ENCODE measurements around the gene SRBD1. TPM values are rescaled to one million over a fixed set of nuclear protein-coding genes. Genes with fewer than 3 reads are reported as not detected.

The SRBD1 gene
- total RNA-seq, 4 donors from 2014 or later: 9.0 to 22.0 (median 13.0) TPM

- TF ChIP-seq EP300 (IDR thresholded peaks at IDR 0.05): no peak
- peak in 1 of 2 donors; percentile 22 for TF ChIP-seq POLR2AphosphoS5 (IDR thresholded peaks at IDR 0.05)
- TF ChIP-seq CTCF (IDR thresholded peaks at IDR 0.05): peak in 2 of 3 experiments; percentile 98 to 100
- no peak for DNase-seq (ENCODE audit: extremely low spot score)
- peak overlapping the region in 2 of 4 donors; percentile 36 to 61 for H3K27ac ChIP-seq (replicated peaks in 1 of 4)
- peaks cover 14 to 32% (median 30%) of the 10 kb centered on the region in 4 donors for H3K4me1 ChIP-seq
- intact Hi-C loops (cut with DNase I): loop anchor here (2.0 to 10.0 kb wide), 3 partner anchors 135 to 811 kb away; no protein-coding TSS in a partner anchor
- no peaks in the 10 kb centered on the region for H3K9me3 ChIP-seq
- 27% methylated on average over 24 of the region's 49 CpGs for WGBS
- peaks cover 0 to 12% (median 0%) of the 10 kb centered on the region in 4 donors for H3K27me3 ChIP-seq
- no peaks in the 10 kb centered on the region for H3K36me3 ChIP-seq
- H3K4me3 ChIP-seq: peak overlapping the region; percentile 59 to 64 (median 62)
These were observed 32.8 kb upstream of the SRBD1 start for GRCh38 chr2:45643543-45644542.

GRCh38 chr2:45643095-45643494 lies 32.0 kb upstream of the SRBD1 start:
- Histone ChIP-seq H3K27ac (replicated peaks in 1 of 4) (peak overlapping the region in 2 of 4 donors; percentile 36 to 61), H3K4me1 (peaks cover 9 to 25% (median 23%) of the 10 kb centered on the region in 4 donors), H3K36me3 (no peaks in the 10 kb centered on the region), H3K9me3 (no peaks in the 10 kb centered on the region), H3K27me3 (peaks cover 0 to 12% (median 0%) of the 10 kb centered on the region in 4 donors), H3K4me3 (peak overlapping the region; percentile 59 to 64 (median 62))
- DNase-seq (ENCODE audit: extremely low spot score): no peak
- TF ChIP-seq CTCF (IDR thresholded peaks at IDR 0.05): no peak
- no peak for TF ChIP-seq POLR2A (IDR thresholded peaks at IDR 0.05; ENCODE audit: low read depth)
- TF ChIP-seq POLR2AphosphoS5 (IDR thresholded peaks at IDR 0.05): no peak
- TF ChIP-seq EP300 (IDR thresholded peaks at IDR 0.05): no peak
- intact Hi-C loops (cut with DNase I): loop anchor here (2.0 to 10.0 kb wide), 3 partner anchors 136 to 812 kb away; no protein-coding TSS in a partner anchor
- 33% methylated on average over 11 of the region's 11 CpGs for WGBS

GRCh38 chr2:45640576-45640975 lies 29.5 kb upstream of the SRBD1 start:
- Histone ChIP-seq H3K27me3 (peaks cover 0 to 12% (median 0%) of the 10 kb centered on the region in 4 donors), H3K27ac (replicated peaks in 1 of 4) (no peak overlapping the region), H3K9me3 (no peaks in the 10 kb centered on the region), H3K36me3 (no peaks in the 10 kb centered on the region), H3K4me1 (peaks cover 6 to 14% (median 13%) of the 10 kb centered on the region in 4 donors), H3K4me3 (no peak overlapping the region)
- DNase-seq (ENCODE audit: extremely low spot score): no peak
- intact Hi-C loops (cut with DNase I): loop anchor here (10.0 kb wide), 1 partner anchor 814 kb away; no protein-coding TSS in a partner anchor
- TF ChIP-seq EP300 (IDR thresholded peaks at IDR 0.05) (no peak), POLR2A (IDR thresholded peaks at IDR 0.05; ENCODE audit: low read depth) (no peak), CTCF (IDR thresholded peaks at IDR 0.05) (no peak), POLR2AphosphoS5 (IDR thresholded peaks at IDR 0.05) (no peak)
- 75% methylated on average over 2 of the region's 2 CpGs for WGBS

- H3K4me3 ChIP-seq: no peak overlapping the region
- no peaks in the 10 kb centered on the region for H3K36me3 ChIP-seq
- no peak overlapping the region for H3K27ac ChIP-seq (replicated peaks in 1 of 4)
- no peak for DNase-seq (ENCODE audit: extremely low spot score)
- 69% methylated on average over 5 of the region's 5 CpGs for WGBS
- intact Hi-C loops (cut with DNase I): no loop called here
- H3K9me3 ChIP-seq: no peaks in the 10 kb centered on the region
- H3K4me1 ChIP-seq: no peaks in the 10 kb centered on the region
- no peak for TF ChIP-seq CTCF (IDR thresholded peaks at IDR 0.05)
- no peak for TF ChIP-seq POLR2A (IDR thresholded peaks at IDR 0.05; ENCODE audit: low read depth)
- TF ChIP-seq EP300 (IDR thresholded peaks at IDR 0.05): no peak
- TF ChIP-seq POLR2AphosphoS5 (IDR thresholded peaks at IDR 0.05): no peak
- peaks cover 0 to 8% (median 0%) of the 10 kb centered on the region in 4 donors for H3K27me3 ChIP-seq
These were observed 26.4 kb upstream of the SRBD1 start for GRCh38 chr2:45637440-45637839.

Data from esophagus muscularis mucosa (tissue), 4 donors.